ENCODE measurements around the gene ZFHX2.
"Not testable (repeated sequence)": the region's sequence is repeated elsewhere in the genome, so short reads cannot be mapped to it uniquely, and the experiment has no call there.

The ZFHX2 gene

GRCh38 chr14:23551266-23552028, at the start of gene ZFHX2:
Gene ZFHX2 (minus strand): TSS chr14:23551765. CDS start chr14:23535325, 16,440 bp downstream.
- peak; percentile 45 to 52 for DNase-seq (ENCODE audit: low read depth in 2 of 2)

DNA sequence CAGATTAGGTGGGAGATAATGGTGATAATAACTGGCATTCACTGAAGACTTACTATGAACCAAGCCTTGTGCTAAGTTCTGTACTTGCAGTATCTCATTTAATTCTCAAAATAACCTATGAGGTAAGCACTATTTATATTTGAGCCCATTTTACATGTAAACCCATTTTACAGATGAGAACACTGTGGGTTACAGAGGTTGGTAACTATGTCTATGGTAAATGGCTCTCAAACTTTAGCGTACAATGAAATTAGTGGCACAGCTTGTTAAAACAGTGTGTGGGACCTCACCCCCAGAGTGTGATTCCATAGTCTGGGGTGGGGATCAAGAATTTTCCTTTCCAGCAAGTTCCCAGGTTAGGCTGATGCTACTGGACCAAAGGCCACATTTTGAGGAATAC, 49.2 kb upstream of the ZFHX2 start:
- no peak for DNase-seq (ENCODE audit: low read depth in 2 of 2)

- DNase-seq (ENCODE audit: low read depth in 2 of 2): no peak
Observed at GRCh38 chr14:23600322-23600707, 48.8 kb upstream of the ZFHX2 start.

- DNase-seq (ENCODE audit: low read depth in 2 of 2): not testable (repeated sequence)
Observed at GRCh38 chr14:23594191-23594590, 42.6 kb upstream of the ZFHX2 start.

DNA sequence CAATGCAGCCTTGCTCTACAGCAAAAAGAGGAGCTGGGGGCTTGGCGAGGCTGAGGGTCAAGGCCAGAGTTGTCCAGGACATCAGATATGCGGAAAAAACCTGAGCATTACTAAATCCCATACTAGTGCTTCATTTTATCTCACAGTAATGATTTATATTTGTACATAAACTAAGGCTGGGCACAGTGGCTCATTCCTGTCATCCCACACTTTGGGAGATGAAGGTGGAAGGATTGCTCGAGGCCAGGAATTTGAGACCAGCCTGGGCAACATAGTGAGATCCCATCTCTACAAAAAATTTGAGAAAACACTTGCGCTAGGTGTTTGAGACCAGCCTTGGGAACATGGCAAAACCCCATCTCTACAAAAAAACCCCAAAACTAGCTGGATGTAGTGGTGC, 38.6 kb upstream of the ZFHX2 start:
- no peak for DNase-seq (ENCODE audit: low read depth in 2 of 2)

DNA sequence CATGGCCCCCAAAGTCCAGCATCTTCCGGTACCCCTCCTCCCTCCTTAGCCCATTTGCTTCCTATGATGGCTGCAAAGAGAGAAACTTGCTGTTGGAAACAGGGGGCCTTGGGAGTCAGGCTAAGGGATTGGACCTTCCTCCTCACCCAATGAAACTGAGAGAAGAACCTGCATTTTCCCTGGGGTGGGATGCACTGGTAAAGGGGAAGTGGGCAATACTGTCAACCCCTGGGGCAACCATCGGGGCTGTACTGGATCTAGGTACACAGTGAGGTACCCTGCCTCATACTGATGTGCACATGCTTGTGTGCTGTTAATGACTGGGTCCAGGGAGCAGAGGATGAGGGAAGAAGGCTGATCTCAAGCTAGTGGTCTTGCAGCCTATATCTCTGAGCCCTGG, 38.0 kb upstream of the ZFHX2 start:
- DNase-seq (ENCODE audit: low read depth in 2 of 2): no peak

- DNase-seq (ENCODE audit: low read depth in 2 of 2): peak; percentile 56 to 67
Observed at GRCh38 chr14:23588884-23589598, 37.5 kb upstream of the ZFHX2 start.

DNA sequence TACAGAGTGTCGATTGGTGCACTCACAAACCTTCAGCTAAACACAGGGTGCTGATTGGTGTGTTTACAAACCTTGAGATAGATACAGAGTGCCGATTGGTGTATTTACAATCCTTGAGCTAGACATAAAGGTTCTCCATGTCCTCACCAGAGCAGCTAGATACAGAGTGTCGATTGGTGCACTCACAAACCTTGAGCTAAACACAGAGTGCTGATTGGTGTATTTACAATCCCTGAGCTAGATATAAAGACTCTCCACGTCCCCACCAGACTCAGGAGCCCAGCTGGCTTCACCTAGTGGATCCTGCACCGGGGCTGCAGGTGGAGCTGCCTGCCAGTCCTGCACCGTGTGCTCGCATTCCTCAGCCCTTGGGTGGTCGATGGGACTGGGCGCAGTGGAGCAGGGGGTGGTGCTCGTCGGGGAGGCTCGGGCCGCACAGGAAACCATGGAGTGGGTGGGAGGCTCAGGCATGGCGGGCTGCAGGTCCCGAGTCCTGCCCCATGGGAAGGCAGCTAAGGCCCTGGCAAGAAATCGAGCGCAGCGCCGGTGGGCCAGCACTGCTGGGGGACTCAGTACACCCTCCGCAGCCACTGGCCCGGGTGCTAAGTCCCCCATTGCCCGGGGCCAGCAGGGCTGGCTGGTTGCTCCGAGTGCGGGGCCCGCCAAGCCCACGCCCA, 33.1 kb upstream of the ZFHX2 start:
- not testable (repeated sequence) for DNase-seq (ENCODE audit: low read depth in 2 of 2)

- DNase-seq (ENCODE audit: low read depth in 2 of 2): not testable (repeated sequence)
Observed at GRCh38 chr14:23583761-23584526, 32.4 kb upstream of the ZFHX2 start.

GRCh38 chr14:23582906-23583760, 31.6 kb upstream of the ZFHX2 start:
- no peak for DNase-seq (ENCODE audit: low read depth in 2 of 2)

DNA sequence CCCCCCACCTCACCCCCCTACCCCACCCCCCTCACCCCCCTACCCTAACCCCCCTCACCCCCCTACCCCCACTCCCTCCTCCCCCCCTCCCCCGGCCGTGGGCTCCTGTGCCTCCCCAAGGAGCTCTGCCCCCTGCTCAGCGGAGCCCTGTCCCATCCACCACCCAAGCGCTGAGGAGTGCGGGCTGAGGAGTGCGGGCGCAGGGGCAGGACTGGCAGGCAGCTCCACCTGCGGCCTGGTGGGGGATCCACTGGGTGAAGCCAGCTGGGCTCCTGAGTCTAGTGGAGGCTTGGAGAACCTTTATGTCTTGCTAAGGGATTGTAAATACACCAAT, 29.4 kb upstream of the ZFHX2 start:
- DNase-seq (ENCODE audit: low read depth in 2 of 2): no peak

GRCh38 chr14:23580152-23580926, 28.8 kb upstream of the ZFHX2 start:
- no peak for DNase-seq (ENCODE audit: low read depth in 2 of 2)

- no peak for DNase-seq (ENCODE audit: low read depth in 2 of 2)
Observed at GRCh38 chr14:23579739-23580138, 28.2 kb upstream of the ZFHX2 start.

DNA sequence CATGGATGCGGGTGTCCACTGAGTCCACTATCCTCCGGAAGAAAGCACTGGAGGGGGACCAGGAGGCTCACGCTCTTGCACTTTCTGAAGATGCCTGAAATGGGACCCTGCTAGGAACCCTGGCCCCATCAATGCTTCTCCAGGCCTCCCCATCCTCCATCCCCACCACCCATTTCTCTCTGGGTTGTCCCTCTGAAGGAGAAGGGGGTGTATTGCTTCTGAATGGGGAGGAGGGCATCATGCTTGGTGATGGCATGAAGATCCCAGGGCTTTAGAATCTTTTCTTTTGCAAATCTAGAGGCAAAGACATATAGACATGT, 27.7 kb upstream of the ZFHX2 start:
- DNase-seq (ENCODE audit: low read depth in 2 of 2): no peak

- DNase-seq (ENCODE audit: low read depth in 2 of 2): no peak
Observed at GRCh38 chr14:23578560-23579310, 27.2 kb upstream of the ZFHX2 start, which contains the start of gene JPH4. Gene JPH4 (minus strand): TSS chr14:23578790. CDS start chr14:23577453, 1,337 bp downstream.

DNA sequence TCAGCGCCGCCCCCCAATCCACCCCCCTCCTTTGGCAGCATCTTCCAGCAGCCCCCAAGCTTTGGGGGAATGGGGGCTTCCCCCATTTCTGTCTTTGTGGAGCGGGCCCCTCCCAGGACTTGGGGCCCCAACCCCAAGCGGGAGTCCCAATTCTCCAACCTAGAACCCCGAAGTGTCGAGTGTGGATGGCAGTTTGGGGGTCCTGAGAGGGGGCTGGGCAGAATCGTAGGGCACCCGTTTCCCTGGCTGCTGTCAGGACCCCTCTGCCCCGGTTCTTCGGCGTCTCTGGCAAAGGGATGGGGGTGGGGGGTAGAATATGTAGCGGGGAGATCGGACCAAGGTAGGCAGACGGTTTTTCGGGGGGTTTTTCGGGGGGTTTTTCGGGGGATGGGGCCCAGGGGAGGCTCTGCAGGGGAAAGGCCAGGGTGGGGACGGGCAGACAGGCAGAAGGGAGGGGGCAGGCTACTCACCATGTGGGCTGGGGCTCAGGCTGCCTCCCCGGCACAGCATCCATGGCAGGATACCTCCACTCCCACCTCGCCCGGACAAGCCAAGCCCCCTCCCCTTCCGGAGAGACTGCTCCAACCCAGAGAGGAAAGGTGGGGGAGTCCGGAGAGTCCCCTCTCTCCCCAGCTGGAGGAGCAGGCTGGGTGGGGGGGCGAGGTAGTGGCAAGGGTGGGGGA, 26.3 kb upstream of the ZFHX2 start:
- DNase-seq (ENCODE audit: low read depth in 2 of 2): no peak

GRCh38 chr14:23577004-23577681, 25.6 kb upstream of the ZFHX2 start:
- no peak for DNase-seq (ENCODE audit: low read depth in 2 of 2)

GRCh38 chr14:23573384-23574015, 21.9 kb upstream of the ZFHX2 start:
- no peak for DNase-seq (ENCODE audit: low read depth in 2 of 2)

All from stimulated activated CD8-positive, alpha-beta memory T cell treated with anti-CD3 and anti-CD28 coated beads, Interleukin-7, amount 100 ng/mL, for 1 hour (primary cell).